GM19455 (cell line): ENCODE data around the gene TSPAN7.

ENCODE experiments used
- ATAC-seq: cut with Tn5 transposase; IDR thresholded peaks from one replicate; pipeline ENCODE4 v1.9.1; 2021; ENCODE audit not compliant: unreplicated experiment

Gene TSPAN7

GRCh38 chrX:38594434-38594833 lies 33.1 kb downstream of the TSPAN7 start:
- ATAC-seq: no peak

- no peak for ATAC-seq
Measured at GRCh38 chrX:38595801-38596200, 34.5 kb downstream of the TSPAN7 start.

- no peak for ATAC-seq
Measured at GRCh38 chrX:38596939-38597338, 35.6 kb downstream of the TSPAN7 start.

- ATAC-seq: no peak
Measured at GRCh38 chrX:38599796-38600755, 38.7 kb downstream of the TSPAN7 start.

- ATAC-seq: no peak
Measured at GRCh38 chrX:38601866-38602265, 40.5 kb downstream of the TSPAN7 start.

- no peak for ATAC-seq
Measured at GRCh38 chrX:38606821-38607220, 45.5 kb downstream of the TSPAN7 start.

GRCh38 chrX:38607976-38608375 lies 46.6 kb downstream of the TSPAN7 start:
- no peak for ATAC-seq

- no peak for ATAC-seq
Measured at GRCh38 chrX:38610849-38611248, 49.5 kb downstream of the TSPAN7 start.

GRCh38 chrX:38612281-38612680 lies 50.9 kb downstream of the TSPAN7 start:
- ATAC-seq: no peak

- ATAC-seq: no peak
Measured at GRCh38 chrX:38614485-38614884, 53.1 kb downstream of the TSPAN7 start.

GRCh38 chrX:38616904-38617303 lies 55.6 kb downstream of the TSPAN7 start:
- ATAC-seq: no peak

- no peak for ATAC-seq
Measured at GRCh38 chrX:38618180-38618579, 56.8 kb downstream of the TSPAN7 start.

- ATAC-seq: no peak
Measured at GRCh38 chrX:38620623-38621022, 59.3 kb downstream of the TSPAN7 start.

- ATAC-seq: no peak
Measured at GRCh38 chrX:38626296-38626695, 65.0 kb downstream of the TSPAN7 start.

- ATAC-seq: no peak
Measured at GRCh38 chrX:38627683-38628082, 66.3 kb downstream of the TSPAN7 start.

GRCh38 chrX:38628587-38628986 lies 67.2 kb downstream of the TSPAN7 start:
- ATAC-seq: no peak

GRCh38 chrX:38632516-38632915 lies 71.2 kb downstream of the TSPAN7 start:
- no peak for ATAC-seq

GRCh38 chrX:38634665-38635064 lies 73.3 kb downstream of the TSPAN7 start:
- ATAC-seq: no peak

- ATAC-seq: no peak
Measured at GRCh38 chrX:38636949-38637819, 75.8 kb downstream of the TSPAN7 start.

GRCh38 chrX:38638952-38639529 lies 77.7 kb downstream of the TSPAN7 start:
- ATAC-seq: no peak

- ATAC-seq: no peak
Measured at GRCh38 chrX:38639730-38640129, 78.4 kb downstream of the TSPAN7 start.
